Measurements from ENCODE around the gene DCAF5.

The DCAF5 gene

DNA sequence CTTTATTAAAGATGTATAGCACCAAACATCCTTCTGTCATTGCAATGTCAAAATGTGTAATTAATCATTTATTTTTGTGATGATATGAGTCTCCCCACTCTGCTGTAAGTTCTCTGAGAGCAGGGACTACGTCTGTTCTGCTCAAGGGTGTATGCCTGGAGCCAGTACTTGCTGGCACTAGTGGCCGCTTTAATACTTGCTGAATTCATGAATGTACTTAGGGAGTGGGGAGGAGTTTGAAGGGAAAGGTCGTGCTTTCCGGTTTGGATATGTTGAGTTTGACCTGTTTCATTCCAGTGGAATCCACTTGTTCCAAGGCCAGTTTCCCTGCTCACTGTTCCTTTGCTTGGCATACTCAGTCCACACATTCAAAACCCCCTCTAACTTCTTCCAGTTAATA is 1.9 kb upstream of the DCAF5 start:
- H3K79me2 ChIP-seq (ENCODE audit: insufficient read depth, low read length), result peaks cover 27% of the 10 kb centered on the region
- H3F3A ChIP-seq (ENCODE audit: low read depth), result no peaks in the 10 kb centered on the region
- H3K9me2 ChIP-seq (replicated peaks; ENCODE audit: low read depth, low read length), result no peaks in the 10 kb centered on the region
- H3K36me3 ChIP-seq (ENCODE audit: insufficient read depth, low read length), result no peaks in the 10 kb centered on the region
- peaks cover 8% of the 10 kb centered on the region for H3K27me3 ChIP-seq (ENCODE audit: insufficient read depth, low read length, poor library complexity, severe bottlenecking)
- no peak overlapping the region for H3K4me2 ChIP-seq (ENCODE audit: low read depth, low read length, poor library complexity, severe bottlenecking)
- no peak overlapping the region for H3K9ac ChIP-seq (ENCODE audit: low read depth, low read length, poor library complexity, severe bottlenecking)
- H3K9me3 ChIP-seq (ENCODE audit: insufficient read depth, low read depth, low read length), result no peaks in the 10 kb centered on the region
- TF ChIP-seq, protein P1, sequence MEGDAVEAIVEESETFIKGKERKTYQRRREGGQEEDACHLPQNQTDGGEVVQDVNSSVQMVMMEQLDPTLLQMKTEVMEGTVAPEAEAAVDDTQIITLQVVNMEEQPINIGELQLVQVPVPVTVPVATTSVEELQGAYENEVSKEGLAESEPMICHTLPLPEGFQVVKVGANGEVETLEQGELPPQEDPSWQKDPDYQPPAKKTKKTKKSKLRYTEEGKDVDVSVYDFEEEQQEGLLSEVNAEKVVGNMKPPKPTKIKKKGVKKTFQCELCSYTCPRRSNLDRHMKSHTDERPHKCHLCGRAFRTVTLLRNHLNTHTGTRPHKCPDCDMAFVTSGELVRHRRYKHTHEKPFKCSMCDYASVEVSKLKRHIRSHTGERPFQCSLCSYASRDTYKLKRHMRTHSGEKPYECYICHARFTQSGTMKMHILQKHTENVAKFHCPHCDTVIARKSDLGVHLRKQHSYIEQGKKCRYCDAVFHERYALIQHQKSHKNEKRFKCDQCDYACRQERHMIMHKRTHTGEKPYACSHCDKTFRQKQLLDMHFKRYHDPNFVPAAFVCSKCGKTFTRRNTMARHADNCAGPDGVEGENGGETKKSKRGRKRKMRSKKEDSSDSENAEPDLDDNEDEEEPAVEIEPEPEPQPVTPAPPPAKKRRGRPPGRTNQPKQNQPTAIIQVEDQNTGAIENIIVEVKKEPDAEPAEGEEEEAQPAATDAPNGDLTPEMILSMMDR (conservative IDR thresholded peaks at IDR 0.05; ENCODE audit: low read length), result no peak
- no peak for TF ChIP-seq EZH2phosphoT487 (IDR thresholded peaks at IDR 0.05; ENCODE audit: borderline replicate concordance)
- H4K20me1 ChIP-seq (ENCODE audit: insufficient read depth, low read length, poor library complexity, severe bottlenecking), result peaks cover 16% of the 10 kb centered on the region
- no peak overlapping the region for H3K4me3 ChIP-seq (ENCODE audit: low read length, poor library complexity, severe bottlenecking)
- H3K4me1 ChIP-seq (ENCODE audit: insufficient read depth, low read length, poor library complexity, severe bottlenecking), result peaks cover 17% of the 10 kb centered on the region
- H2AFZ ChIP-seq (ENCODE audit: low read length), result no peak overlapping the region

DNA sequence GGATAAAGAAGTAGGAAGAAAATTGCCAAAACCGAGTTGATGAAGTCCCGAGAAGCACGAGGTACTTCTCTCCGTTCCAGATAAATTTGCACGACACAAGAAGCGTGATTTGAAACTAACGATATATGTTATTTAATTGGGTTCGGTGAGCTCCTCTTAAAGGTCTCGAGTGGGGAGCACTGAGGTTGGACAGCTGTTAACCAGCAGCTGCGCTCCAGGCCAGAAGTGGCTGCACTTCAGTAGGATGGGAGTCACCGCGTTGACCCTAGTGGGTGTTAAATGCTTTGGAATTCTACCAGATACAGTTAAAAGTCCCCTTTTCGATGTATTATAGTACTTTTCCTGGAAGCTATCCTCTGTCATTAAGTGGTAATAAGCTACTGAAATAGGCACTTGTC is 953 bp upstream of the DCAF5 start:
- peaks cover 6% of the 10 kb centered on the region for H3K27me3 ChIP-seq (ENCODE audit: insufficient read depth, low read length, poor library complexity, severe bottlenecking)
- H3K9me3 ChIP-seq (ENCODE audit: insufficient read depth, low read depth, low read length), result no peaks in the 10 kb centered on the region
- peaks cover 25% of the 10 kb centered on the region for H4K20me1 ChIP-seq (ENCODE audit: insufficient read depth, low read length, poor library complexity, severe bottlenecking)
- H3K4me3 ChIP-seq (ENCODE audit: low read length, poor library complexity, severe bottlenecking), result peak overlapping the region; percentile 92
- H3K9ac ChIP-seq (ENCODE audit: low read depth, low read length, poor library complexity, severe bottlenecking), result peak overlapping the region; percentile 94
- H3K4me1 ChIP-seq (ENCODE audit: insufficient read depth, low read length, poor library complexity, severe bottlenecking), result peaks cover 26% of the 10 kb centered on the region
- H3K9me2 ChIP-seq (replicated peaks; ENCODE audit: low read depth, low read length), result no peaks in the 10 kb centered on the region
- H3F3A ChIP-seq (ENCODE audit: low read depth), result no peaks in the 10 kb centered on the region
- H2AFZ ChIP-seq (ENCODE audit: low read length), result peak overlapping the region; percentile 83
- peak overlapping the region; percentile 95 for H3K4me2 ChIP-seq (ENCODE audit: low read depth, low read length, poor library complexity, severe bottlenecking)
- peaks cover 3% of the 10 kb centered on the region; the same call in 1 of the 2 replicates for H3K36me3 ChIP-seq (ENCODE audit: insufficient read depth, low read length)
- TF ChIP-seq, protein P1 (conservative IDR thresholded peaks at IDR 0.05; ENCODE audit: low read length), result no peak
- TF ChIP-seq EZH2phosphoT487 (IDR thresholded peaks at IDR 0.05; ENCODE audit: borderline replicate concordance), result no peak
- peaks cover 36% of the 10 kb centered on the region for H3K79me2 ChIP-seq (ENCODE audit: insufficient read depth, low read length)

DNA sequence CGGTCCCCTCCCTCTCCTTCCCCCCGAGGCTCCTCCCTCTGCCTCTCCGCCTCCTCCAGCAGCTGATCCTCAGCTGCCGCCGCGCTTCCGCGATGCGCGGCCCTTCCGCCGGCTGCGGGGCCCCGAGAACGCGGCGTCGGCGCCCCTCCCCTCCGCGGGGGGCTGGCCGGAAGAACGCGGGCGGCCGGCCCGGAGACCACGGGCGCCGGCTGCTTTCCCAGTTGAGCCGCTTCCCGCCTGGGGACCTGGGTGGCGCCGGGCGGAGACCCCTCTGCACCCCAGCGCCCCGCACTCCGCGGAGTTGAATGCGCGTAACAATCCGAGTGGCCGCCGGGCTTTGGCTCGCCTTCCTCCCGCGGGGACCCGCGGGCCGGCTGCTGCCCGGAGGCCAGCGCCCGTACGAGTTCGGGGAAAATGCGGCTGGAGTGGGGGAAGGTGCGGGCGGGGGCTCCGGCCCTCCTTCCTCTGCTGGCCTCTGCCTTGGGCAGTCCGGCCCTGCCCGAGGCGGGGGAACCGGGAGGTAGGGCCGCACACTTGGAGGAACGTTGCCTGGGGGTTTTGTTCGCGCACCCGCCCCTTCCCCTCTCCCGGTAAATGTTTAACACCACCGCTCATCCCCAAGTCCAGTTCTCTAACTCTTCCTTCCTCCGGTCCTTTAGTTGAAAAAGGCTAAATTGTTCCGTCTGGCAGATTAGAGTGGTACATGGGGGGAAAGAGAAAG is 393 bp upstream of the DCAF5 start:
- peaks cover 42% of the 10 kb centered on the region for H3K79me2 ChIP-seq (ENCODE audit: insufficient read depth, low read length)
- no peaks in the 10 kb centered on the region for H3K9me2 ChIP-seq (replicated peaks; ENCODE audit: low read depth, low read length)
- peaks cover 29% of the 10 kb centered on the region for H4K20me1 ChIP-seq (ENCODE audit: insufficient read depth, low read length, poor library complexity, severe bottlenecking)
- TF ChIP-seq, protein P1 (conservative IDR thresholded peaks at IDR 0.05; ENCODE audit: low read length), result no peak
- no peak for TF ChIP-seq EZH2phosphoT487 (IDR thresholded peaks at IDR 0.05; ENCODE audit: borderline replicate concordance)
- H3K27me3 ChIP-seq (ENCODE audit: insufficient read depth, low read length, poor library complexity, severe bottlenecking), result peaks cover 6% of the 10 kb centered on the region
- H2AFZ ChIP-seq (ENCODE audit: low read length), result peak overlapping the region; percentile 83
- H3F3A ChIP-seq (ENCODE audit: low read depth), result no peaks in the 10 kb centered on the region
- peak overlapping the region; percentile 92 for H3K4me3 ChIP-seq (ENCODE audit: low read length, poor library complexity, severe bottlenecking)
- H3K4me2 ChIP-seq (ENCODE audit: low read depth, low read length, poor library complexity, severe bottlenecking), result peak overlapping the region; percentile 95
- H3K36me3 ChIP-seq (ENCODE audit: insufficient read depth, low read length), result peaks cover 7% of the 10 kb centered on the region; the same call in 1 of the 2 replicates
- H3K9me3 ChIP-seq (ENCODE audit: insufficient read depth, low read depth, low read length), result no peaks in the 10 kb centered on the region
- peaks cover 30% of the 10 kb centered on the region for H3K4me1 ChIP-seq (ENCODE audit: insufficient read depth, low read length, poor library complexity, severe bottlenecking)
- H3K9ac ChIP-seq (ENCODE audit: low read depth, low read length, poor library complexity, severe bottlenecking), result peak overlapping the region; percentile 94
